ENCODE results near the gene CHAC2.
"Not testable (repeated sequence)": the region's sequence is repeated elsewhere in the genome, so short reads cannot be mapped to it uniquely, and the experiment has no call there.

CHAC2 gene

DNA sequence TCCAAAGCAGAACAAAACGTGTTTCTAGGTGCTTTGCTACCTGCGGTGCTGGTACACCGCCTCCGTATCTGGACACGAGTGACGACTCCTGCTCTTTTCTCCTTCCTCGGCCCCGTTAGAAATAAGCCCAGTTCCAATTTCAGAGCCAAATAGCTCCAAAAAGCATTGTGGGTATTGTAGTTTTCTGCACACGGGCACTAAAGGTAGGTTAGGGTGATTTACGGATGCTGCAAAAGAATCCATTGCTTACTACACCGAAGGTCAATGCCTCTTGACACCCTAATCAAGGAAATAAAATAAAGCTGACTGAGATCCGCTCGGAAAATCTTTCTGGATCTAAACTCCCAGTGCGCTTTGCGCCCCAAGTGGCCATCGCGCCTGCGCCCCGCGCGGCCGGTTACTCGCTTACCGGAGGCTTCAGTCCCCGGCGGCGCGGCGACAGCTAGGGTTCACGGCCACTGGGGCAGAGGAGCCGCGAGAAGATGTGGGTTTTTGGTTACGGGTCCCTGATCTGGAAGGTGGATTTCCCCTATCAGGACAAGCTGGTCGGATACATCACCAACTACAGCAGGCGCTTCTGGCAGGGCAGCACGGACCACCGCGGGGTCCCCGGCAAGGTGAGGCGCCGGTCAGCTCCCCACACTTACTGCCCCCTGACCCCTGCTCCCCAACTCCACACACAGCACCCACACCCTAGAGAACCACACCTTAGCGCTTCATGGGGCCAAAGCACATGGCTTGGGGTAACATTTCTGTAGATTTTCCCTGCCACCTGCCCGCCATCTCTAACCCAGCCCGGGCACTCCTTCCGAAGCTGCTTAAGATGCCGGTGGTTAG is at the start of gene CHAC2:
Gene CHAC2 (plus strand): TSS at position 400 of the 837 bp plus-strand sequence. CDS start 83 bp downstream, at position 483.
- Histone ChIP-seq H3K27me3 (ENCODE audit: control insufficient read depth, insufficient read depth, low read length) (no peaks in the 10 kb centered on the region), H3K9ac (ENCODE audit: low read length) (peak within 1 kb of the TSS; percentile 81), H3K9me3 (ENCODE audit: control insufficient read depth, low read length) (no peaks in the 10 kb centered on the region), H3K4me3 (ENCODE audit: low read length) (peak within 1 kb of the TSS; percentile 26), H3K36me3 (ENCODE audit: control insufficient read depth, insufficient read depth, low read length) (no peaks in the 10 kb centered on the region), H3K4me1 (ENCODE audit: control insufficient read depth, insufficient read depth, low read length) (peaks cover 13% of the 10 kb centered on the region)

DNA sequence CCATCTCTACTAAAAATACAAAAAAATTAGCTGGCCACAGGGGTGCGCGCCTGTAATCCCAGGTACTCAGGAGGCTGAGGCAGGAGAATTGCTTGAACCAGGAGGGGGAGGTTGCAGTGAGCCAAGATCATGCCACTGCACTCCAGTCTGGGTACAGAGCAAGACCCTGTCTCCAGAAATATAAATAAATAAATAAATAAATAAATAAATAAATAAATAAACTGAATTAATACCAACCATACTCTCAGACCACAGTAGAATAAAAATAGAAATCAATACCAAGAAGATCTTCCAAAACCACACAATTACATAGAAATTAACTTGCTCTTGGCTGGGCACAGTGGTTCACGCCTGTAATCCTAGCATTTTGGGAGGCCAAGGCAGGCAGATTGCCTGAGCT is 46.7 kb upstream of the CHAC2 start:
- H3K4me3 ChIP-seq (ENCODE audit: low read length); H3K27me3 ChIP-seq (ENCODE audit: control insufficient read depth, insufficient read depth, low read length); H3K9me3 ChIP-seq (ENCODE audit: control insufficient read depth, low read length); H3K36me3 ChIP-seq (ENCODE audit: control insufficient read depth, insufficient read depth, low read length); H3K9ac ChIP-seq (ENCODE audit: low read length): not testable (repeated sequence)
- peaks cover 10% of the 10 kb centered on the region for H3K4me1 ChIP-seq (ENCODE audit: control insufficient read depth, insufficient read depth, low read length)

DNA sequence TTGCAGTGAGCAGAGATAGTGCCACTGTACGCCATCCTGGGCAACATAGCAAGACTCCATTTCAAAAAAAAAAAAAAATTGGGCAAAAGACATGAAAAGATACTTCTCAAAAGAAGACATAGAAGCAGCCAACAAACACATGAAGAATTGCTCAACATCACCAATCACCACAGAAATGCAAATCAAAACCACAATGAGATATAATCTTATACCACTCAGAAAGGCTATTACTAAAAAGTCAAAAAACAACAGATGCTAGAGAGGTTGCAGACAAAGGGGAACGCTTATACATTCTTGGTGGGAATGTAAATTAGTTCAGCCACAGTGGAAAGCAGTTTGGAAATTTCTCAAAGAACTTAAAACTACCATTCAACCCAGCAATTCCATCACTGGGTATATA is 43.1 kb upstream of the CHAC2 start:
- no peak overlapping the region for H3K4me3 ChIP-seq (ENCODE audit: low read length)
- H3K9me3 ChIP-seq (ENCODE audit: control insufficient read depth, low read length) = no peaks in the 10 kb centered on the region
- H3K9ac ChIP-seq (ENCODE audit: low read length) = no peak overlapping the region
- no peaks in the 10 kb centered on the region for H3K36me3 ChIP-seq (ENCODE audit: control insufficient read depth, insufficient read depth, low read length)
- no peaks in the 10 kb centered on the region for H3K4me1 ChIP-seq (ENCODE audit: control insufficient read depth, insufficient read depth, low read length)
- no peaks in the 10 kb centered on the region for H3K27me3 ChIP-seq (ENCODE audit: control insufficient read depth, insufficient read depth, low read length)

DNA sequence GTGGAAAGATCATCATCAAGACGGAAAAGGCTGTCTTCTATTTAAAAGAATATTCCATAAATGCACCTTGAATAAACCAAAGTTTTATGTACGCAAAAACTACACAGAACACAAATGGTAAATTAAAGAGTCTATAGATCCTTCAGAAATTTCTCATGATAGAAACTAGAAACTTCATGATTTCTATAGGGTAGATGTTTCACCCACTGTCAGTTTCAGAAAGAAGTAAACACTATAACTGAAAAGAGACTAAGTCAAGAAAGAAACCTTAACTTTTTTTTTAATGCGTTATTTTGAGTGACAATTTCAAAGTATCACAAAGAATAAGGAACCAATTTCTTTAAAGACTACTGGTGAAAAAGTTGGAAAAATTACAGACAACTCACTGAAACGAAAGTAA is 41.9 kb upstream of the CHAC2 start:
- no peak overlapping the region for H3K9ac ChIP-seq (ENCODE audit: low read length)
- H3K9me3 ChIP-seq (ENCODE audit: control insufficient read depth, low read length) = no peaks in the 10 kb centered on the region
- H3K4me3 ChIP-seq (ENCODE audit: low read length) = no peak overlapping the region
- no peaks in the 10 kb centered on the region for H3K4me1 ChIP-seq (ENCODE audit: control insufficient read depth, insufficient read depth, low read length)
- no peaks in the 10 kb centered on the region for H3K27me3 ChIP-seq (ENCODE audit: control insufficient read depth, insufficient read depth, low read length)
- no peaks in the 10 kb centered on the region for H3K36me3 ChIP-seq (ENCODE audit: control insufficient read depth, insufficient read depth, low read length)

DNA sequence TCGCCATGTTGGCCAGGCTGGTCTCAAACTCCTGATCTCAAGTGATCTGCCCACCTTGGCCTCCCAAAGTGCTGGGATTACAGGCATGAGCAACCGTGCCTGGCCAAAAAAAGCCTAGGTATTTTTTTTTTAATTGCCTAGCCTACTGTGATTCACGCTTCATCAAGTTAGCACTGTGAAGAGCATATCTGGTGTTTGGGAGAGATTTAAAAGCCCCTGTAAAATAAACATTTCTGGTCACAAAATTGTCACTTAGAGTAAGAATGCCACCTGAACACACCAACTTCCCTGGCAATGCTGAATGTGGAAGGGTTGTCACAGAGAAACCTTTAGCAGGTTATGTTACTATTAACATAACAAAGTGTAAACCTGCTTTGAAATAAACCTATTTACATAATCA is 39.7 kb upstream of the CHAC2 start:
- H3K27me3 ChIP-seq (ENCODE audit: control insufficient read depth, insufficient read depth, low read length) = no peaks in the 10 kb centered on the region
- no peak overlapping the region for H3K4me3 ChIP-seq (ENCODE audit: low read length)
- H3K9me3 ChIP-seq (ENCODE audit: control insufficient read depth, low read length) = no peaks in the 10 kb centered on the region
- no peaks in the 10 kb centered on the region for H3K36me3 ChIP-seq (ENCODE audit: control insufficient read depth, insufficient read depth, low read length)
- H3K9ac ChIP-seq (ENCODE audit: low read length) = no peak overlapping the region
- H3K4me1 ChIP-seq (ENCODE audit: control insufficient read depth, insufficient read depth, low read length) = no peaks in the 10 kb centered on the region

DNA sequence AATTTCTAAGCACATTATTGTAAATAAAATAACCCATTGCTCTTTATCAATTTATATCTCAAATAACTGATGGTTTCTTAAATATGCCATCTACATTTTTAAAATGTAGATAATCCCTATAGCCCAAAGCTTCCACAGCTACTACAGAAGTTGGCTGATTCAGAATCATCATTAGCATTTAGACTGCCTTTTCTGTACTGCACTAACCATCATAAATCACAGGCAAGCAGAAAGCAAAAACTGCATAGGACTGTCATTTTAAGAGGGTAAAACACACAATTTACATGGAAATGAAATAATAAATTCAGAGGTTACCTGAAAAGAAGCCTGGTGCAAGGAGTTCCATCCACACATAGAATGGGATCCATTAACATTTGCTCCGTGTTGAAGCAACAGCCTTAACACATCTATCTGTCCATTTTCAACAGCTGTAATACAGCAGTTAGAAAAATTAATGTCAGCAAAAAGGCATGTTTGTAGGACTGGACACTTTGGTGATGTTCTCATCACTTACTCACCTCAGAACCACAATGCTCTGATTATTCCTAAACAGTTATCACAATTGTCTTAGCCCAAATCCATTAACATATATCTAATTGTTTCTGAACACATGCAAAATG is 38.4 kb upstream of the CHAC2 start:
- Histone ChIP-seq H3K9ac (ENCODE audit: low read length) (no peak overlapping the region), H3K27me3 (ENCODE audit: control insufficient read depth, insufficient read depth, low read length) (no peaks in the 10 kb centered on the region), H3K4me1 (ENCODE audit: control insufficient read depth, insufficient read depth, low read length) (no peaks in the 10 kb centered on the region), H3K36me3 (ENCODE audit: control insufficient read depth, insufficient read depth, low read length) (no peaks in the 10 kb centered on the region), H3K4me3 (ENCODE audit: low read length) (no peak overlapping the region), H3K9me3 (ENCODE audit: control insufficient read depth, low read length) (no peaks in the 10 kb centered on the region)

DNA sequence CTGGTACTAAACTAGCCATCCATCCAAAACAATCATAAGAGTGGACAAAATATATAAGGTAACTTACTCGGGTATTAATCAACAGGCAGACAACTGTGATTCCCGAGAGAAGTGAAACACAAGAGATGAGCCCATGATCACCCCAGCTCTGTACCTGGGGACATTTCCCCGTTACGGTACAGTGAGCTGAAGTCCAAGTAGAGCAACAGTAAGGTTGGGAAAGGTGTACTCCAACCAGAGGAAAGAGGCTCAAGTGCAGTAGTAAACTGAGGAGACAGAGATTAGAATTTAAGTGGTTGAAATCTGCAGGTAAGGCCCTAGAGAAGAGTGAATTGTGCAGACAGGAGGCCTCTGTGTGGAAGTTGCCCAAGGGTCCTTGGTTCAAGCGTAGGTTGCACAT is 30.5 kb upstream of the CHAC2 start:
- no peaks in the 10 kb centered on the region for H3K4me1 ChIP-seq (ENCODE audit: control insufficient read depth, insufficient read depth, low read length)

DNA sequence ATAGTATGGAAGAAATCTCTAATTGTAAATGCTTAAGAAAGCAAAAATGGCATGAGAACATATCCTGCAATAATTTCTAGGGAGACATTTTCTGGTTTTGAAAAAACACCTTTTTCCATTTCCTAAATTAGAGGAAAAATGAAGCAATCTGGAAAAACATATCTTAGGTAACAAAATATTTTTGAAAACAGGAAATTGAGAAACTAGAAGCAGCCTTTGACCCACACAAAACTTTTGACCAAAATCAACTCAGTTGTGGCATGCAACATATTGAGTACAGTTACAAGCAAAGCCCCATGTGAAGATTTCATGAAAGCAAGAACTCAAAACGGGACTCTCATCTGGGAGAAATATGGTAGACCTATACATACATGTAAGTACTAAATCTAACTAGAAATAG is 28.6 kb upstream of the CHAC2 start:
- H3K4me3 ChIP-seq (ENCODE audit: low read length) = no peak overlapping the region
- no peaks in the 10 kb centered on the region for H3K36me3 ChIP-seq (ENCODE audit: control insufficient read depth, insufficient read depth, low read length)
- no peaks in the 10 kb centered on the region for H3K27me3 ChIP-seq (ENCODE audit: control insufficient read depth, insufficient read depth, low read length)
- H3K9me3 ChIP-seq (ENCODE audit: control insufficient read depth, low read length) = no peaks in the 10 kb centered on the region
- no peaks in the 10 kb centered on the region for H3K4me1 ChIP-seq (ENCODE audit: control insufficient read depth, insufficient read depth, low read length)
- H3K9ac ChIP-seq (ENCODE audit: low read length) = no peak overlapping the region

More for the DNA sequence above, 30.5 kb upstream of the CHAC2 start:
- Histone ChIP-seq H3K27me3 (ENCODE audit: control insufficient read depth, insufficient read depth, low read length) (no peaks in the 10 kb centered on the region), H3K9ac (ENCODE audit: low read length) (no peak overlapping the region), H3K4me3 (ENCODE audit: low read length) (no peak overlapping the region), H3K9me3 (ENCODE audit: control insufficient read depth, low read length) (no peaks in the 10 kb centered on the region), H3K36me3 (ENCODE audit: control insufficient read depth, insufficient read depth, low read length) (no peaks in the 10 kb centered on the region)

DNA sequence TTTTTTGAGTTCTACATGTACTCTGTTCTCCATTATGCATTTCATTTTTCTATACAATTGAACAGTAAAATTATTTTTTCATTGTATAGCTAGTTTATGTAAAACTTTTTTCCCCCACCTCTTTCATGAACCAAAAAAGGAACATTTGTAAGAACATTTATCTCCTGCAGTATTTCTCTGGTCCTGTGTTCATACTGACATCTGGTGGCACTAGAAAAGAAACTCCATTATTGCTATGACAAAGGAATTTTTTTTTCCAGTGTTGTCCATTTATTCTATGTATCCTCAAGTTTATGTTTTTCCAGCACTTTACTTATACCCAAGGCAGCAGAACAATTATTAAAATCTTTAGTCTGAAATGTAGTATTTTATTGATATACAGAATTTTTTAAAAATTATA is 27.4 kb upstream of the CHAC2 start:
- H3K27me3 ChIP-seq (ENCODE audit: control insufficient read depth, insufficient read depth, low read length) = no peaks in the 10 kb centered on the region
- no peaks in the 10 kb centered on the region for H3K9me3 ChIP-seq (ENCODE audit: control insufficient read depth, low read length)
- H3K4me1 ChIP-seq (ENCODE audit: control insufficient read depth, insufficient read depth, low read length) = peaks cover 3% of the 10 kb centered on the region
- H3K36me3 ChIP-seq (ENCODE audit: control insufficient read depth, insufficient read depth, low read length) = no peaks in the 10 kb centered on the region
- H3K9ac ChIP-seq (ENCODE audit: low read length) = no peak overlapping the region
- no peak overlapping the region for H3K4me3 ChIP-seq (ENCODE audit: low read length)

DNA sequence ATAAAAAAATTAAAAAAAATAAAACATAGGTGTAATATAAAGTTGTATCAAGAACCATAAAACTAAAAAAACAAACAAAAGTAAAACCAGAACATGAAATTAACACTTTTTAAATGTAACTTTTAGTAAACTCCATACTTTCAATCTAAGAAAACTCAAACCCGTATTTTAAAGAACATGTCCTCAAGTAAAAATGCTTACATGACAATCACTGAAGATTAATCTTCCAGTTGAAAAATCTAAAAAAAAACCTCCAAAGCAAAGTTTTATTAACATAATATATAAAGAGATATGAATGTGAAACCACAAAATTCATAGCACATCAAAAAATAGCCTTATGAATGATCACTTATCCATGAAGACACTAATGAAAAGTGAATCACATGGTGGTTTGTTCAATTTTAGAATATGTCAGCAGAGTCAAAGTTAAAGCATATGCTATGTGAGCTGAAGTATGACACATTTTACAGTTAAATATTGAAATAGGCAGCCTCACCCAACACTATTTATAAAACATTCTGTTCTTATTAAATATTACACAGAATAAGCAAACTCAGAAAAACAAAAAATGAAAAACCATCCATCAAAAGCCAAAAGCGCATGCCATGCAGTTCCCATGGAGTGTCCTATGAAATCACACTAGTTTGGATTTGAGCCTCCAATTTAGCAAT is 23.1 kb upstream of the CHAC2 start:
- no peak overlapping the region for H3K9ac ChIP-seq (ENCODE audit: low read length)
- H3K27me3 ChIP-seq (ENCODE audit: control insufficient read depth, insufficient read depth, low read length) = no peaks in the 10 kb centered on the region
- H3K9me3 ChIP-seq (ENCODE audit: control insufficient read depth, low read length) = no peaks in the 10 kb centered on the region
- H3K36me3 ChIP-seq (ENCODE audit: control insufficient read depth, insufficient read depth, low read length) = no peaks in the 10 kb centered on the region
- no peak overlapping the region for H3K4me3 ChIP-seq (ENCODE audit: low read length)
- peaks cover 7% of the 10 kb centered on the region for H3K4me1 ChIP-seq (ENCODE audit: control insufficient read depth, insufficient read depth, low read length)

DNA sequence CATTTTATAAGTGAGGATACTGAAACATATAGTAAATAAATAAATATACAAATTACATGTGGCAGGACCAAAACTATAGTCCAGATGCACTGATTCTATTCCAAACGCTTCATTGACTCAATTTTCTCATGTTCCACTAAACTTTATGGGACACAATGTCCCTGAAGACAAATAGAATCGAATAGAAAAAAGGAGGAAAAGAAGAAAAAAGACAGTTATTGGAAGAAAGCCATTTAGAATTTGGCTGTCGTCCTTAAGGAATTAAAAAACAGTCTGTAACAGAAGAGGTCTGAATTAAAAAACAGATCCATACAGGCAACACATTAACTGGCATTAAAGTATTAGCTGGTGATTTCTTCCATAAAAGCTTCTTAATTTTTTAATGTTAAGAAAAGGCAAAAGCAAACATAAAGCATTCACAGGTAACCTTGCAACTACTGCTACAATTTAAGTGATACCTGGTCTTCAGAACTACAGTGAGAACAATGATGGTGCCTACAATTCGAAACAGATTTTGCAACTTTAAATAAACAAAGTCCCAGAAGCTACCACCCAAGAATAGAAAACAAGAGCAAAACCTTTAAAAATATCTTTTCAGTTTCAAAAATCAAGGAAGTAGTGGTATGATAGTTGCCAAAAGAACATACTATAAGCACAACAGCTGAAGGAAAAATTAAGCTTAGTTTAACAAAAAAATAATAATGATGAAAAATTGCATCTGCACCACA is 17.4 kb upstream of the CHAC2 start:
- Histone ChIP-seq H3K9ac (ENCODE audit: low read length) (no peak overlapping the region), H3K27me3 (ENCODE audit: control insufficient read depth, insufficient read depth, low read length) (no peaks in the 10 kb centered on the region), H3K4me1 (ENCODE audit: control insufficient read depth, insufficient read depth, low read length) (peaks cover 10% of the 10 kb centered on the region), H3K36me3 (ENCODE audit: control insufficient read depth, insufficient read depth, low read length) (no peaks in the 10 kb centered on the region), H3K4me3 (ENCODE audit: low read length) (no peak overlapping the region), H3K9me3 (ENCODE audit: control insufficient read depth, low read length) (no peaks in the 10 kb centered on the region)

DNA sequence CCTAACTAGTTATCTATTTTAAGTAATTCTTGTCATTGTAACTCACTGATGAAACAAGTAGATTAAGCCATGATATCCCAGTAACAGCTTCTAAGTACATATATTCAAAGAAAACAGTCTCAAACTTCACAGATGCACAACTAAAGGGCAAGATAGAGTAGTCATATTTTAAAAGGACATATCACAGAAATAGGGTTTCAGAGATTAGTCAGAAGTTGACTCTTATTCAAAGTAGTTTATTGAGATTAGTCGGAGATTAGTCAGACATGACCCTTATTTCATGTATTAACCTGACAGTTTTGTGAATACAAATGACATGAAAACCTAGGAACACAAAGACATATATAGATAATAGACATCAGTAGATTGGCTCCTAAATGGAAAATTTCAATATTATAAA is 15.9 kb upstream of the CHAC2 start:
- Histone ChIP-seq H3K9ac (ENCODE audit: low read length) (no peak overlapping the region), H3K4me3 (ENCODE audit: low read length) (no peak overlapping the region), H3K27me3 (ENCODE audit: control insufficient read depth, insufficient read depth, low read length) (no peaks in the 10 kb centered on the region), H3K4me1 (ENCODE audit: control insufficient read depth, insufficient read depth, low read length) (peaks cover 6% of the 10 kb centered on the region), H3K36me3 (ENCODE audit: control insufficient read depth, insufficient read depth, low read length) (no peaks in the 10 kb centered on the region), H3K9me3 (ENCODE audit: control insufficient read depth, low read length) (no peaks in the 10 kb centered on the region)

Measured in mucosa of stomach (tissue), 1 donor.